Epithelial cell of esophagus (primary cell): Measurements from ENCODE around the gene CTDP1.

ENCODE experiments used
- DNase-seq: peaks from one replicate; pipeline ENCODE4 v3.0.0; 2010; ENCODE audit warnings: low read depth
- H3K4me3 ChIP-seq: 2 replicates; pipeline ENCODE4 v1.5.1; 2011; ENCODE audit warnings: mild to moderate bottlenecking, low read length, control low read depth
- CTCF ChIP-seq: IDR thresholded peaks from 2 replicates; pipeline ENCODE4 v1.5.1; 2011; ENCODE audit warnings: low read depth, mild to moderate bottlenecking, low read length, control low read depth, inconsistent platforms; ENCODE audit not compliant: insufficient read depth; ENCODE audit errors: missing control alignments

Gene CTDP1

DNA sequence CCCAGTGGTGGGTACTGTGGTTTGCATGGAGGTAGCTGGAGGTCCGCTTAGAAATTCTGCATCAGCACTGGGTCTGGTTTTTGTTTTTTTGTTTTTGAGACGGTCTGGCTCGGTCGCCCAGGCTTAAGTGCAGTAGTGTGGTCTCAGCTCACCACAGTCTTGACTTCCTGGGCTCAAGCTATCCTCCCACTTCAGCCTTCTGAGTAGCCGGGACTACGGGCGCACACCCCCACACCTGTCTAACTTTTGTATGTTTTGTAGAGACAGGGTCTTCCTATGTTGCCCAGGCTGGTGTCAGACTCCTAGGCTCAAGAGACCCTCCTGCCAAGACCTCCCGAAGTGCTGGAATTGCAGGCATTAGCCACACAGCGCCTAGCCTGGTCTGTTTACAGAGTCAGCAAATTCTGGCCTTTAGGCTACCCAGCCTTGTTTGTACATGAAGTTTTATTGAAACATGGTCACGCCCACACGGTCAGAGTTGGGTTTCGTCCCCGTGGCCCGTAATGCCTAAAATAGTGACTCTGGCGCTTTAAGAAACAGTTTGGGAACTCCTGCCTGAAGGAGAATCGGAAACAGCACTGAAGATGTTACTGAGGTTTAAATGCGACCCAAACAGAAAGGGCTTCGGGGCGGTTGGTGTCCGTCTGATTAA lies 32.7 kb downstream of the CTDP1 start:
- no peak for DNase-seq
- H3K4me3 ChIP-seq, result no peak overlapping the region

GRCh38 chr18:79713341-79713740 lies 33.7 kb downstream of the CTDP1 start:
- no peak for DNase-seq
- no peak overlapping the region for H3K4me3 ChIP-seq
- no peak for TF ChIP-seq CTCF

More for the DNA sequence above, 32.7 kb downstream of the CTDP1 start:
- no peak for TF ChIP-seq CTCF

DNA sequence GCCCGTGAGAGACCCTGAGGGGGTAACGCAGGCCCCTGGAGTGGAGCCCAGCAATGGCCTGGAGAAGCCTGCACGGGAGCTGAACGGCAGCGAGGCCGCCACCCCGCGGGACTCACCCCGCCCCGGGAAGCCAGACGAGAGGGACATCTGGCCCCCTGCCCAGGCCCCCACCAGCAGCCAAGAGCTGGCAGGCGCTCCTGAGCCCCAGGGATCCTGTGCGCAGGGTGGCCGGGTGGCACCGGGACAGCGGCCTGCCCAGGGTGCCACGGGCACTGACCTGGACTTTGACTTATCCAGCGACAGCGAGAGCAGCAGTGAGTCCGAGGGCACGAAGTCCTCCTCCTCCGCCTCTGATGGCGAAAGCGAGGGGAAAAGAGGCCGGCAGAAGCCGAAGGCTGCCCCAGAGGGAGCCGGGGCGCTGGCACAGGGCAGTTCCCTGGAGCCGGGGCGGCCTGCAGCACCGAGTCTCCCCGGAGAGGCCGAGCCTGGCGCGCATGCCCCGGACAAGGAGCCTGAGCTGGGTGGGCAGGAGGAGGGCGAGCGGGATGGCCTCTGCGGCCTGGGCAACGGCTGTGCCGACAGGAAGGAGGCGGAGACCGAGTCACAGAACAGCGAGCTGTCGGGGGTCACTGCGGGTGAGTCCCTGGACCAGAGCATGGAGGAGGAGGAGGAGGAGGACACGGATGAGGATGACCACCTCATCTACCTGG lies 35.1 kb downstream of the CTDP1 start:
- no peak for TF ChIP-seq CTCF
- H3K4me3 ChIP-seq, result no peak overlapping the region
- no peak for DNase-seq

- H3K4me3 ChIP-seq, result no peak overlapping the region
- no peak for DNase-seq
- TF ChIP-seq CTCF, result no peak
Measured at GRCh38 chr18:79715280-79715679, 35.7 kb downstream of the CTDP1 start.

DNA sequence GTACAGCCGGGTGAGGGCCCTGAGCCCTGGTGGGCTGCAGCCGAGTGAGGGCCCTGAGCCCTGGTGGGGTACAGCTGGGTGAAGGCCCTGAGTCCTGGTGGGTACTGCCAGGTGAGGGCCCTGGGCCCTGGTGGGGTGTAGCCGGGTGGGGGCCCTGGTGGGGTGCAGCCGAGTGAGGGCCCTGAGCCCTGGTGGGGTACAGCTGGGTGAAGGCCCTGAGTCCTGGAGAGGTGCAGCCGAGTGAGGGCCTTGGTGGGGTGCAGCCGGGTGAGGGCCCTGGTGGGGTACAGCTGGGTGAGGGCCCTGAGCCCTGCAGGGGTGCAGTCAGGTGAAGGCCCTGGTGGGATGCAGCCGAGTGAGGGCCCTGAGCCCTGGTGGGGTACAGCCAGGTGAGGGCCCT lies 37.5 kb downstream of the CTDP1 start:
- no peak overlapping the region for H3K4me3 ChIP-seq
- no peak for TF ChIP-seq CTCF
- DNase-seq, result no peak

DNA sequence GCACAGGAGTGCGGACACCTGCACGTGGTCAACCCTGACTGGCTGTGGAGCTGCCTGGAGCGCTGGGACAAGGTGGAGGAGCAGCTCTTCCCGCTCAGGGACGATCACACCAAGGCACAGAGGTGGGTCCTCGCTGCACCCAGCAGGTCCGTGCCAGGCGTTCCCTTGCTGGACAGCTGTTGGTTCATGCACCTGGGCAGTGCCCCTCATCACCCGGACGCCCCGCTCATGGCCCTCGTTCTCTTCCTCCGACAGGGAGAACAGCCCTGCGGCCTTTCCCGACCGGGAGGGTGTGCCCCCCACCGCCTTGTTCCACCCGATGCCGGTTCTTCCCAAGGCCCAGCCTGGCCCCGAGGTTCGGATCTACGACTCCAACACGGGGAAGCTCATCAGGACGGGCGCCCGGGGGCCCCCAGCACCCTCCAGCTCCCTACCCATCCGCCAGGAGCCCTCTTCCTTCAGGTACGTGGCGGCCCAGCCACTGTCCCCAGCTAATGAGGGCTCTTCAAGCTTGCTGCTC lies 38.0 kb downstream of the CTDP1 start:
- no peak overlapping the region for H3K4me3 ChIP-seq
- no peak for DNase-seq
- no peak for TF ChIP-seq CTCF

DNA sequence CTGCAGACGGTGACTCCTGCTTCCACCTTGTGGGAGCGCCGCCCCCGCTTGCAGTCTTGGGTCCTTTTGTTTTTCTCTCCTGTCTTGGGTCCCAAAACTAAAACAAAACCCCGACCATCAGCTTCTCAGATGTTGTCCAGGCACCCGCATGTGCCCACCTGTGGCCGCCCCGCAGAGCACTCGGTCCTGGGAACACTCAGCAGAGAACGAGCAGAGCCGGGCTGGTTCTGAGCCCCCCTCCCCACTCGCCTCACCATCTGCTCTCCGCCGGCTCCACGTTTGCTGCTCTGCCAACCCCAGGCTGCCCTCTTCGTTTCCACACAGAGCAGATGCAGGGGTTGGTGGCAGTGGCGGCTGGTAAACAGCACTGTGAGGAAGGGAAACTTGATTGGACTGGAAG lies 38.5 kb downstream of the CTDP1 start:
- DNase-seq, result no peak
- TF ChIP-seq CTCF, result no peak
- H3K4me3 ChIP-seq, result no peak overlapping the region
